HCT116 (cell line): ENCODE measurements around the gene FASN. TPM values are rescaled to one million over a fixed set of nuclear protein-coding genes. Genes with fewer than 3 reads are reported as not detected.

Source experiments
- ATAC-seq: fragments of 200-7000 bp; cut with Tn5 transposase; 2 replicates; pipeline ENCODE4 v1.9.1; 2020; ENCODE audit warnings: mild to moderate bottlenecking, moderate library complexity
- BruUV-seq: library from RNA; stranded (reverse); fragments of 400-500 nt; replicated peaks from 2 replicates; lab custom pipeline; 2021; lab: Mats Ljungman, UMichigan
- CTCF ChIA-PET: fragments of 300-600 bp; sonication (Branson Sonifier 250); formaldehyde crosslinking; loops from one replicate; lab custom pipeline; 2021; ENCODE audit warnings: antibody characterized with exemption; lab: Charles Lee
- POLR2A ChIA-PET: fragments of 300-600, 350-600 bp; sonication (Branson Sonifier 250); formaldehyde crosslinking; loops from one replicate; lab custom pipeline; 2021; ENCODE audit warnings: antibody characterized with exemption; lab: Charles Lee
- RAD21 ChIA-PET, 2 experiments: fragments of 300-600 bp; sonication (Branson Sonifier 250); formaldehyde crosslinking; loops; one replicate each; lab custom pipeline; 2023; ENCODE audit warnings: low total read pairs in 2 of 2; ENCODE audit not compliant: uncharacterized antibody in 2 of 2, unreplicated experiment in 2 of 2, low non-redundant PET in 1 of 2; lab: Charles Lee
- DNase-seq: peaks from one replicate; pipeline ENCODE4 v3.0.0-alpha.2; 2010; ENCODE audit warnings: low read depth, low spot score
- H2AFZ ChIP-seq: fragments of 200-600 bp; shearing (Covaris generic), sonication (generic); 2 replicates; pipeline ENCODE4 v1.6.1; 2017; ENCODE audit warnings: low read depth, mixed run types, mixed read lengths, antibody characterized with exemption, low read length; ENCODE audit not compliant: poor library complexity, severe bottlenecking
- H3K27ac ChIP-seq: 2 replicates; pipeline ENCODE4 v1.5.1; 2012; ENCODE audit warnings: low read depth, low read length
- H3K27me3 ChIP-seq: fragments of 200-600 bp; sonication (generic); 2 replicates; pipeline ENCODE4 v1.6.1; 2016; ENCODE audit warnings: mixed run types, low read length, mixed read lengths; ENCODE audit not compliant: insufficient read depth
- H3K36me3 ChIP-seq, 2 experiments: fragments of 200-500 bp in 1 of 2; fragments of 200-600 bp in 1 of 2; sonication (Bioruptor generic) in 1 of 2; sonication (generic) in 1 of 2; 2 replicates each; pipeline versions ENCODE4 v1.5.1 to v1.6.1; 2014 to 2016; ENCODE audit warnings: low read length in 2 of 2, inconsistent platforms in 1 of 2, mixed read lengths in 1 of 2, mixed run types in 1 of 2; ENCODE audit not compliant: insufficient read depth in 2 of 2, control insufficient read depth in 1 of 2
- H3K4me1 ChIP-seq, 2 experiments: fragments of 200-600 bp in 1 of 2; sonication (generic) in 1 of 2; 2 replicates each; pipeline versions ENCODE4 v1.5.1 to v1.6.1; 2012 to 2017; ENCODE audit warnings: low read length in 2 of 2, inconsistent platforms in 1 of 2, mild to moderate bottlenecking in 1 of 2, mixed read lengths in 1 of 2, mixed run types in 1 of 2, moderate library complexity in 1 of 2; ENCODE audit not compliant: insufficient read depth in 2 of 2, control insufficient read depth in 1 of 2
- H3K4me2 ChIP-seq: fragments of 200-600 bp; sonication (generic); 2 replicates; pipeline ENCODE4 v1.6.1; 2017; ENCODE audit warnings: mixed run types, low read length, mixed read lengths
- H3K4me3 ChIP-seq, 2 experiments: fragments of 200-600 bp in 1 of 2; sonication (generic) in 1 of 2; replicated peaks in 1 of 2; 2 replicates each; pipeline ENCODE4 v1.5.1; 2011 to 2016; ENCODE audit warnings: low read length in 2 of 2, control low read depth in 1 of 2, low read depth in 1 of 2, mild to moderate bottlenecking in 1 of 2, mixed read lengths in 1 of 2, mixed run types in 1 of 2
- H3K79me2 ChIP-seq: fragments of 200-600 bp; sonication (generic); 2 replicates; pipeline ENCODE4 v1.6.1; 2017; ENCODE audit warnings: mild to moderate bottlenecking, mixed run types, low read length, moderate library complexity, mixed read lengths; ENCODE audit not compliant: insufficient read depth
- H3K9ac ChIP-seq: fragments of 200-600 bp; sonication (generic); 2 replicates; pipeline ENCODE4 v1.6.1; 2016; ENCODE audit warnings: low read length, mixed read lengths
- H3K9me2 ChIP-seq: fragments of 200-600 bp; sonication (generic), shearing (Covaris generic); 2 replicates; pipeline ENCODE4 v1.6.1; 2017; ENCODE audit warnings: mixed run types, mild to moderate bottlenecking, moderate library complexity; ENCODE audit not compliant: insufficient read depth
- H3K9me3 ChIP-seq, 2 experiments: fragments of 200-500 bp in 1 of 2; fragments of 200-600 bp in 1 of 2; sonication (Bioruptor generic) in 1 of 2; sonication (generic) in 1 of 2; 2 replicates each; pipeline ENCODE4 v1.6.1; 2014 to 2017; ENCODE audit warnings: low read length in 2 of 2, mixed read lengths in 2 of 2, inconsistent platforms in 1 of 2, low read depth in 1 of 2, mild to moderate bottlenecking in 1 of 2, mixed run types in 1 of 2, moderate library complexity in 1 of 2; ENCODE audit not compliant: control insufficient read depth in 1 of 2, insufficient read depth in 1 of 2
- H4K20me1 ChIP-seq: fragments of 200-600 bp; sonication (generic), shearing (Covaris generic); 2 replicates; pipeline ENCODE4 v1.6.1; 2017; ENCODE audit warnings: mixed run types, mild to moderate bottlenecking, moderate library complexity; ENCODE audit not compliant: insufficient read depth
- CBX3 ChIP-seq: IDR thresholded peaks from 2 replicates; pipeline ENCODE4 v1.6.1; 2012; ENCODE audit warnings: low read depth
- CEBPB ChIP-seq: IDR thresholded peaks from 2 replicates; pipeline ENCODE4 v1.6.1; 2012; ENCODE audit warnings: low read depth
- ELF1 ChIP-seq: IDR thresholded peaks from 2 replicates; pipeline ENCODE4 v1.6.1; 2012; ENCODE audit warnings: low read depth, borderline replicate concordance
- FOSL1 ChIP-seq: IDR thresholded peaks from 2 replicates; pipeline ENCODE4 v1.6.1; 2012; ENCODE audit warnings: low read depth
- POLR2A ChIP-seq: IDR thresholded peaks from 2 replicates; pipeline ENCODE4 v1.7.0; 2011; ENCODE audit warnings: borderline replicate concordance; ENCODE audit not compliant: insufficient read depth, insufficient read length; ENCODE audit errors: extremely low read depth
- POLR2AphosphoS5 ChIP-seq: IDR thresholded peaks from 2 replicates; pipeline ENCODE4 v1.6.1; 2011; ENCODE audit warnings: mild to moderate bottlenecking, low read depth, low read length, moderate library complexity
- RAD21 ChIP-seq: IDR thresholded peaks from 2 replicates; pipeline ENCODE4 v1.6.1; 2012; ENCODE audit warnings: low read depth, mild to moderate bottlenecking
- SIN3A ChIP-seq: IDR thresholded peaks from 2 replicates; pipeline ENCODE4 v1.6.1; 2012; ENCODE audit warnings: low read depth
- SP1 ChIP-seq: IDR thresholded peaks from 2 replicates; pipeline ENCODE4 v1.6.1; 2012; ENCODE audit warnings: low read depth
- TCF7L2 ChIP-seq: IDR thresholded peaks from 2 replicates; pipeline ENCODE4 v1.7.0; 2011; ENCODE audit warnings: borderline replicate concordance, inconsistent platforms; ENCODE audit not compliant: insufficient read depth, insufficient read length; ENCODE audit errors: extremely low read depth
- ZFX ChIP-seq: fragments of 450-650 bp; IDR thresholded peaks from 2 replicates; pipeline ENCODE4 v1.6.1; 2017
- intact Hi-C: fragments of 100-400 bp; cut with micrococcal nuclease; formaldehyde crosslinking; loops from 2 replicates; pipeline ENCODE4 v1.10.0; 2022
- total RNA-seq: library from RNA; stranded (reverse); gene quantifications from one replicate; pipeline ENCODE4 v1.2.1, GENCODE V29; 2021; ENCODE audit not compliant: unreplicated experiment
- TF ChIP-seq, protein P1 (sequence below): IDR thresholded peaks from 2 replicates; pipeline ENCODE4 v1.6.1; 2011; ENCODE audit warnings: mild to moderate bottlenecking, low read length, moderate library complexity; ENCODE audit not compliant: insufficient replicate concordance; ENCODE audit errors: extremely low read depth
- TF ChIP-seq, protein P2 (sequence below), 3 experiments: fragments of 200-600 bp in 1 of 3; sonication (generic) in 1 of 3; IDR thresholded peaks in 2 of 3; conservative IDR thresholded peaks in 1 of 3; 2 replicates each; pipeline ENCODE4 v1.5.1; 2012 to 2017; ENCODE audit warnings: low read depth in 2 of 3, low read length in 2 of 3, antibody characterized with exemption in 1 of 3, borderline replicate concordance in 1 of 3, control low read depth in 1 of 3, mild to moderate bottlenecking in 1 of 3, mixed read lengths in 1 of 3, mixed run types in 1 of 3, moderate library complexity in 1 of 3; ENCODE audit not compliant: insufficient read depth in 1 of 3

The FASN gene
- total RNA-seq, 1 experiment from 2014 or later = 754 TPM

DNA sequence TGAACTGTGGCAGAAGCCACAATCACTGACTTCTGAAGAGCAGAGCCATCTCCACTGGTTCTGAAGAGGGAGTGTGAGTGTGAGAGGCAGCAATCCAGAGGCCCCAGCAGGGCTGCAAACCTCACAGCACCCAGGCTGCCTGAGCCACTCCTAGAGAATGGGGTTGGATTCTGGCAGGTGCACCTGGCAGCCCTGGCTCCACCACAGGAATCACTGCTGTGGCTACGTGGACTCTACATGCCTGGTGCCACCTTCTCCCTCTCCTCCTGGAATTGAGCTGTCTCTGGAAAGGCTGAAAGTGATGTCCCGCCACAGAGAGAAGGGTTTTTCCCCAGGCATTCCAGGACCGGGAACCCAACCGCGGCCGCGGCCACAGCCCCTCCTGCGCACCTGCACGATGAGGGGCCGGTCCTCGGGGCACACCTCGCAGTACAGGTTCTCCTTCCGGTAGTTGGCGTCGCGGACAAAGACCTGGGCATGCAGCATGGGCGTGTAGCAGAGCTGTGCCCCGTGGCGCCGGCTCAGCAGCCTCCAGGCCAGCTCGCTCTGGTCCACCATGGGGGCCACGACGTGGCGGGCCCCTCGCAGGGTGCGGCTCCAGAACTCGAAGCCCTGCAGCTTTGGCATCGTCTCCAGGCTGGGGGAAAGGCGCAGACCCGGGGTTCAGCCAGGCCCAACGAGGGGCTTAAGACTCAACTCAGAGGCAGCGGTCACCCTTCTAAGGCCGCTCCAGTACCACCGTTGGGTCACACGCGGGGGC, 33.4 kb downstream of the FASN start:
- H2AFZ ChIP-seq = no peak overlapping the region

DNA sequence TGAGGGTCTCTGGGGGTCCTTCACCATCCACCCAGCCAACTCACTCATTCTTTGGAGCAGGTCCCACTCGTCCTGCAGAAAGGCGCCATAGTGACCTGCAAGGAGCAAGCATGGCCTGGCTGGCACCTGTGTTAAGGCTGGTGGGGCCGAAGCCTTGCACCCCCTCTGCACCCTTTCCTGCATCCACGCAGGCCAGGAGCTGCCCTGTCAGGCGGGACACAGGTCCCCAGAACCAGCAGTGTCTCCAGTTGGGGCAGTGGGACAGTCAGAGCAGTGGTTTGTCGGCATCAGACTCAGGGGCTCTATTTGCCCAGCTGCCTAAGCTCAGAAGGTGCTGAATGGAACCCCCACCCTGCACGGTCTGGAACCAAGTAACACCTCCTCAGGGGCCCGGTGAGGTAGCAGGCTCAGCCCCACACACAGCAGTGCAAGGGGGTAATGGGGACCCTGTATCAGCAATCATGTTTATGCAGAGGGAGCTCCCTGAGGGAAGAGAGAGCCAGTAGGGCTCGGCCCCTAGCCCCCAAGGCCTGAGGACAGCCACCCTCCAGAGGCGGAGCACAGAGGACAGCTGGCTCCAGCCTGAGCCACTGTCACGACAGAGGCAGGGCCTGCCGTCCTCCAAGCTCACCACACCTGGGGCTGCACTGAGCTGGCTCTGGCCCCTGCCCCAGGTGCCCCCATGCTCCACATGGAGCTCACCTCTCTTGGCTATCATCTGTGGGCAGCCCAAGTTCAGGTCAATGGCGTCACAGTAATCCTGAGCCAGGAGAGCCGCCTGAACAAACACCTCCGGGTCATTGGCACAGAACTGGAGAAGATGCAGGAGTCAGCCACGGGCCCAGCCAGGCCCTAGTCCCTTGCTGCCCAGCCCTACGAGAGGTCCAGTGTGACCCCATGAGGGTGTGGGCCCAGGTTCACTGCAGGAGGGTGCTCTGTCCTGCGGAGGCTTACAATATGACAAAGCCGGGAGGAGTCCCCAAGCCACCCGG, 34.3 kb downstream of the FASN start:
- no peak for DNase-seq
- H2AFZ ChIP-seq = no peak overlapping the region
- no TSS peak for BruUV-seq
- no peaks in the 10 kb centered on the region for H3K9me3 ChIP-seq
- H3K4me3 ChIP-seq = peak overlapping the region; percentile 96 to 100
- no peaks in the 10 kb centered on the region for H4K20me1 ChIP-seq
- H3K27me3 ChIP-seq = no peaks in the 10 kb centered on the region
- ATAC-seq = no peak
- H3K36me3 ChIP-seq = peaks cover 15 to 53% of the 10 kb centered on the region in 2 experiments; a peak in 3 of 4 replicates
- peak overlapping the region; percentile 100 for H3K9ac ChIP-seq
- ChIA-PET POLR2A (no interaction called here), CTCF (no interaction called here), RAD21 (no interaction called here)
- H3K27ac ChIP-seq = peak overlapping the region; percentile 89
- intact Hi-C loops = no loop called here
- H3K79me2 ChIP-seq = peaks cover 35% of the 10 kb centered on the region
- TF ChIP-seq CEBPB (no peak), SP1 (no peak), TCF7L2 (no peak), FOSL1 (no peak), CBX3 (no peak), POLR2A (no peak)
- TF ChIP-seq, protein P1, sequence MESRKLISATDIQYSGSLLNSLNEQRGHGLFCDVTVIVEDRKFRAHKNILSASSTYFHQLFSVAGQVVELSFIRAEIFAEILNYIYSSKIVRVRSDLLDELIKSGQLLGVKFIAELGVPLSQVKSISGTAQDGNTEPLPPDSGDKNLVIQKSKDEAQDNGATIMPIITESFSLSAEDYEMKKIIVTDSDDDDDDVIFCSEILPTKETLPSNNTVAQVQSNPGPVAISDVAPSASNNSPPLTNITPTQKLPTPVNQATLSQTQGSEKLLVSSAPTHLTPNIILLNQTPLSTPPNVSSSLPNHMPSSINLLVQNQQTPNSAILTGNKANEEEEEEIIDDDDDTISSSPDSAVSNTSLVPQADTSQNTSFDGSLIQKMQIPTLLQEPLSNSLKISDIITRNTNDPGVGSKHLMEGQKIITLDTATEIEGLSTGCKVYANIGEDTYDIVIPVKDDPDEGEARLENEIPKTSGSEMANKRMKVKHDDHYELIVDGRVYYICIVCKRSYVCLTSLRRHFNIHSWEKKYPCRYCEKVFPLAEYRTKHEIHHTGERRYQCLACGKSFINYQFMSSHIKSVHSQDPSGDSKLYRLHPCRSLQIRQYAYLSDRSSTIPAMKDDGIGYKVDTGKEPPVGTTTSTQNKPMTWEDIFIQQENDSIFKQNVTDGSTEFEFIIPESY = no peak
- TF ChIP-seq, protein P2, sequence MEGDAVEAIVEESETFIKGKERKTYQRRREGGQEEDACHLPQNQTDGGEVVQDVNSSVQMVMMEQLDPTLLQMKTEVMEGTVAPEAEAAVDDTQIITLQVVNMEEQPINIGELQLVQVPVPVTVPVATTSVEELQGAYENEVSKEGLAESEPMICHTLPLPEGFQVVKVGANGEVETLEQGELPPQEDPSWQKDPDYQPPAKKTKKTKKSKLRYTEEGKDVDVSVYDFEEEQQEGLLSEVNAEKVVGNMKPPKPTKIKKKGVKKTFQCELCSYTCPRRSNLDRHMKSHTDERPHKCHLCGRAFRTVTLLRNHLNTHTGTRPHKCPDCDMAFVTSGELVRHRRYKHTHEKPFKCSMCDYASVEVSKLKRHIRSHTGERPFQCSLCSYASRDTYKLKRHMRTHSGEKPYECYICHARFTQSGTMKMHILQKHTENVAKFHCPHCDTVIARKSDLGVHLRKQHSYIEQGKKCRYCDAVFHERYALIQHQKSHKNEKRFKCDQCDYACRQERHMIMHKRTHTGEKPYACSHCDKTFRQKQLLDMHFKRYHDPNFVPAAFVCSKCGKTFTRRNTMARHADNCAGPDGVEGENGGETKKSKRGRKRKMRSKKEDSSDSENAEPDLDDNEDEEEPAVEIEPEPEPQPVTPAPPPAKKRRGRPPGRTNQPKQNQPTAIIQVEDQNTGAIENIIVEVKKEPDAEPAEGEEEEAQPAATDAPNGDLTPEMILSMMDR (IDR thresholded peaks at IDR 0.05 in 2 of 3, conservative IDR thresholded peaks at IDR 0.05 in 1 of 3; ENCODE audit: borderline replicate concordance in 1 of 3, insufficient read depth in 1 of 3, low read depth in 2 of 3, low read length in 2 of 3) = no peak
- no peaks in the 10 kb centered on the region for H3K9me2 ChIP-seq
- H3K4me2 ChIP-seq = peak overlapping the region; percentile 100
- peaks cover 11 to 22% of the 10 kb centered on the region in 2 experiments; a peak in 3 of 4 replicates for H3K4me1 ChIP-seq

More for the DNA sequence above, 33.4 kb downstream of the FASN start:
- no peak for DNase-seq
- Histone ChIP-seq H3K4me1 (peaks cover 11 to 22% of the 10 kb centered on the region in 2 experiments; a peak in 3 of 4 replicates), H3K4me2 (peak overlapping the region; percentile 100), H3K9me3 (no peaks in the 10 kb centered on the region), H3K36me3 (peaks cover 15 to 46% of the 10 kb centered on the region in 2 experiments; a peak in 3 of 4 replicates), H3K79me2 (peaks cover 35% of the 10 kb centered on the region), H4K20me1 (no peaks in the 10 kb centered on the region), H3K27me3 (no peaks in the 10 kb centered on the region), H3K9me2 (no peaks in the 10 kb centered on the region), H3K4me3 (peak overlapping the region; percentile 96 to 100), H3K9ac (peak overlapping the region; percentile 100), H3K27ac (peak overlapping the region; percentile 89)
- BruUV-seq = TSS peak; percentile 64
- peak; percentile 62 for ATAC-seq
- ChIA-PET CTCF (no interaction called here), POLR2A (interaction anchor here (0.9 kb wide), 1 partner anchor 34 kb away, joined by 3 read pairs; no protein-coding TSS in a partner anchor), RAD21 (no interaction called here)
- intact Hi-C loops = no loop called here
- TF ChIP-seq POLR2A (peak; percentile 35), RAD21 (no peak), ZFX (no peak), SIN3A (no peak), POLR2AphosphoS5 (no peak), ELF1 (no peak)
